ENCODE results near the gene TMEM33.

The TMEM33 gene

GRCh38 chr4:41939016-41939626 is 3.9 kb downstream of the TMEM33 start:
- no peak for DNase-seq (ENCODE audit: low read depth in 2 of 2, low spot score in 1 of 2)

GRCh38 chr4:41940834-41941233 is 5.6 kb downstream of the TMEM33 start:
- no peak for DNase-seq (ENCODE audit: low read depth in 2 of 2, low spot score in 1 of 2)

GRCh38 chr4:41943506-41943905 is 8.3 kb downstream of the TMEM33 start:
- no peak for DNase-seq (ENCODE audit: low read depth in 2 of 2, low spot score in 1 of 2)

GRCh38 chr4:41944089-41944488 is 8.9 kb downstream of the TMEM33 start:
- DNase-seq (ENCODE audit: low read depth in 2 of 2, low spot score in 1 of 2): no peak

GRCh38 chr4:41949531-41949930 is 14.3 kb downstream of the TMEM33 start:
- no peak for DNase-seq (ENCODE audit: low read depth in 2 of 2, low spot score in 1 of 2)

GRCh38 chr4:41957634-41958033 is 22.4 kb downstream of the TMEM33 start:
- no peak for DNase-seq (ENCODE audit: low read depth in 2 of 2, low spot score in 1 of 2)

GRCh38 chr4:41963105-41963504 is 27.9 kb downstream of the TMEM33 start:
- no peak for DNase-seq (ENCODE audit: low read depth in 2 of 2, low spot score in 1 of 2)

GRCh38 chr4:41964401-41964800 is 29.2 kb downstream of the TMEM33 start:
- no peak for DNase-seq (ENCODE audit: low read depth in 2 of 2, low spot score in 1 of 2)

GRCh38 chr4:41967392-41967791 is 32.2 kb downstream of the TMEM33 start:
- no peak for DNase-seq (ENCODE audit: low read depth in 2 of 2, low spot score in 1 of 2)

GRCh38 chr4:41969671-41970070 is 34.4 kb downstream of the TMEM33 start:
- no peak for DNase-seq (ENCODE audit: low read depth in 2 of 2, low spot score in 1 of 2)

GRCh38 chr4:41975341-41975740 is 40.1 kb downstream of the TMEM33 start:
- no peak for DNase-seq (ENCODE audit: low read depth in 2 of 2, low spot score in 1 of 2)

- DNase-seq (ENCODE audit: low read depth in 2 of 2, low spot score in 1 of 2): no peak
These were observed 41.7 kb downstream of the TMEM33 start for GRCh38 chr4:41976775-41977516.

GRCh38 chr4:41977709-41978108 is 42.5 kb downstream of the TMEM33 start:
- DNase-seq (ENCODE audit: low read depth in 2 of 2, low spot score in 1 of 2): no peak

GRCh38 chr4:41981456-41981855 is 46.2 kb downstream of the TMEM33 start, which contains the start of gene DCAF4L1:
Gene DCAF4L1, plus strand, starts transcription at chr4:41981756. Its CDS starts 37 bp downstream, at chr4:41981793.
- DNase-seq (ENCODE audit: low read depth in 2 of 2, low spot score in 1 of 2): no peak

- no peak for DNase-seq (ENCODE audit: low read depth in 2 of 2, low spot score in 1 of 2)
These were observed 47.5 kb downstream of the TMEM33 start for GRCh38 chr4:41982716-41983115.

- DNase-seq (ENCODE audit: low read depth in 2 of 2, low spot score in 1 of 2): no peak
These were observed 49.9 kb downstream of the TMEM33 start for GRCh38 chr4:41985151-41985550.

- DNase-seq (ENCODE audit: low read depth in 2 of 2, low spot score in 1 of 2): no peak
These were observed 54.8 kb downstream of the TMEM33 start for GRCh38 chr4:41989994-41990364.

GRCh38 chr4:41990365-41991111 is 55.3 kb downstream of the TMEM33 start, which contains the start of gene SLC30A9:
Gene SLC30A9, plus strand, starts transcription at chr4:41990530. Its CDS starts 122 bp downstream, at chr4:41990652.
- peak; percentile 80 to 89 for DNase-seq (ENCODE audit: low read depth in 2 of 2, low spot score in 1 of 2)

- no peak for DNase-seq (ENCODE audit: low read depth in 2 of 2, low spot score in 1 of 2)
These were observed 56.9 kb downstream of the TMEM33 start for GRCh38 chr4:41991916-41992767.

- DNase-seq (ENCODE audit: low read depth in 2 of 2, low spot score in 1 of 2): no peak
These were observed 58.0 kb downstream of the TMEM33 start for GRCh38 chr4:41992967-41993857.

Data from stimulated activated CD8-positive, alpha-beta memory T cell treated with anti-CD3 and anti-CD28 coated beads, Interleukin-4, amount 100 ng/mL, for 1 hour (primary cell).